HG03469 (cell line): Measurements from ENCODE around the gene ASTN1.
"Not testable (repeated sequence)": the region's sequence is repeated elsewhere in the genome, so short reads cannot be mapped to it uniquely, and the experiment has no call there.

Experiments used
- ATAC-seq: cut with Tn5 transposase; IDR thresholded peaks from one replicate; pipeline ENCODE4 v1.9.1; 2021; ENCODE audit warnings: mild to moderate bottlenecking, moderate library complexity, moderate number of reproducible peaks; ENCODE audit not compliant: unreplicated experiment

Gene ASTN1

DNA sequence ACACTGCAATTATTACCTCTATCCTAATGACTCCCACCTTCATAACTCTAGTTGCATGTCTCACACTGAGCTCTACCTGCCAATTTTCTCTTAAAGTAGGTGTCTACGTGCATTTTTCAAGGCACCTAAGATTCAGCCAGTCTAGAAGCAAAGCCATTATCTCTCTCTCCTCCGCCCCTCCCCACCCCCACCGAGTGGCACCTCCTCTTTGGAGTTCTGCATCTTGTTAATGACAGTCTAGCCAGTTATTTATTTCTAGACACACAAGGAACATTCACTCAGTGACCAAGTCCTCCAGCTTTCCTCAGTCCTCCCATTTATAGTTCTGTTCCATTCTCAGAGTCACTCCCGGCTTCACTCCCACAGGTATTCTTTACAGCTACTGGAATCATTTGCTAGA is 47.6 kb downstream of the ASTN1 start:
- ATAC-seq: no peak

GRCh38 chr1:177106614-177107365 is 57.7 kb downstream of the ASTN1 start:
- no peak for ATAC-seq

GRCh38 chr1:177106196-177106595 is 58.3 kb downstream of the ASTN1 start:
- no peak for ATAC-seq

DNA sequence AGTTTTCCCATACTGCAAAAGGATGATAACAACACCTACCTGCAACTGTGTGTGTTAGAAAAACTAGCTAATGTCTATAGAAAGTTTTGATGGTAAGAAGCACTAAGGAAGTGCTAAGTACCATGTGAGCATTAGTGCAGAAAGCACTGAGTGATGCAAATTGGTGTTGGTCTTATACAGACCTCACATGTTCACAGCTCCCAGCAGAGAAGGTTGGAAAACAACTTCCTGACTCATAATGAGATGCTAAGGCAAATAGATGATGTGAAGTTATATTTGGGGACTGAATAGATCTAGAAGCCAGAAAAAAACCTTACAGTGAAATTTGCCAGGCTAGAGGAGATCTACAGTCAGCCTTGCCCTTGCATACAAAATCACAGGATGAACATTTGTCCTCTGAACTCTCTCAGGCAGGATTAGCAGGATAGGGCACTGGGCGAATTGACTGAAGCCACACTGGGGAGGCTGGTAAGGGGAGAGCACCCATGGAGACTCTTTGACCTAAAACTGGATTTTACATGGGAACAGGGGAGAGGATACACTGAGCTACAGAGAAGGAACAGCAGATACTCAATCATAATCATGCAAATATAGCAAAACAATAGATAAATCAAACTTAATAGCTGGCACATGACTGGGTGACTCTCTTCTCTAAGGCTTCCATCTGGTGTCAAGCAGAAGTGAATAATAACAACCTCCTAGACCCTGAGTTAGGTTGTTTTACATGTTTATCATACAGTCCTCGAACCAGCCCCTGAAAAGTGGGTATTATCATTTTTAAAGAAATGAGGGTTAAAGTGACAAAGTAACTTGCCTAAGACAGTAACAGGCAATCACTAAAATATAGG is 61.3 kb downstream of the ASTN1 start:
- ATAC-seq: no peak

- ATAC-seq: no peak
Measured at GRCh38 chr1:177092001-177092400, 72.5 kb downstream of the ASTN1 start.

GRCh38 chr1:177091040-177091439 is 73.5 kb downstream of the ASTN1 start:
- no peak for ATAC-seq

DNA sequence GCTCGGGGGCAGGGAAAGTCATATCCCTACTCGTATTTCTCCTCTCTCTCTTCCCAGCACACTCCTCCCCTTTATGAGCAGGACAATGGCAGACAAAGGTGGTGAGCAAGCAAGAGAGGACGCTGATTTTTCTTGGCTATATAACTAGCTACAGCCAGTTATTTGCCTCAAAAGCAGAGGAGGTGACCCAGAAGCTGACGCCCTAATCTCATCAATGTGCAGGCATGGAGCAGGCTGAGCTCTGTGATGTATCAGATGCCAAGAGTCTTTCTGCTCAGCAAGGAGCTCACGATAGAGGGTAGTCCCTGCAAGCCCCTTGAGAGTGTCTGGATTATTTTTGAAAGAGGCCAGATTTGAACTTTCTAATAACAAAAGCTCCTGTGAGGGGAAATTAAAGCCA is 75.5 kb downstream of the ASTN1 start:
- ATAC-seq: no peak

DNA sequence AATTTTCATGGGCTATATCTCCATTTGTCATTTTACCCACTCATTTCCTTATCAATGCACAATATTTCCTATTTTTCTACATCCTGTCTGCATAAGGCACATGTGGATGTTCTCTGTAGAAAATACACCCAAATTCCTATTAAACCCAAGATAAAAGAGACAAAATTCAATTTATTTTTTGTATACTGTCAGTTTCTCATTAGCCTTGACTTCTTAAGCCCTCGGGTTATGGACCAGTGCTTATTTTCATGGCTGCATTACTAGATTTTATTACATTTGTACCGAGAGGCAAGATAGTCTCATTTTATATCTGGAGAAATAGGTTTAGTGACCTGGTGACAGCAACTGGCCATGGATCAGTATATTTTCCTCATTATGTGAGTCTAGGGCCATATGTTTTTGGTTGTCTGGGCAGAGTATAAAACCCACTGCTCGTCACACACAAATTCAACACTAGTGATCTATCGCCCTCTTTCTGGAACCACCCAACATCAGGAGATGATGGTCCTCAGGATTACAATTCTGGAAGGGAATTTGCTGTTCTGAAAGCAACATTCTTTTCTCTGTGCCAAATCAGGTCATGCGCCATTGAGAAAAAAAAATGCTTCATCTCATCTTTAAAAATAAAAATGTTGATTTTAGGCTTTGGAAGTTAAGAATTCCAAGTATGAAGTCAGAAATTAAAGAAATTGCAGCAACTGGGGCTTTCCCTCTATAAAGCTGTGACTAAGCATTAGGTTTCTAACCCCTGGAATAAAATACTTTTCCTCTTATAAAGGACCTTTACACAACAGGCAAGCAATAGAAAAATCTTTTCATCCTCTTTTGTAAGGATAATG is 81.4 kb downstream of the ASTN1 start:
- ATAC-seq: no peak

GRCh38 chr1:177080564-177080963 is 83.9 kb downstream of the ASTN1 start:
- ATAC-seq: no peak

- no peak for ATAC-seq
Measured at GRCh38 chr1:177077734-177078499, 86.6 kb downstream of the ASTN1 start.

DNA sequence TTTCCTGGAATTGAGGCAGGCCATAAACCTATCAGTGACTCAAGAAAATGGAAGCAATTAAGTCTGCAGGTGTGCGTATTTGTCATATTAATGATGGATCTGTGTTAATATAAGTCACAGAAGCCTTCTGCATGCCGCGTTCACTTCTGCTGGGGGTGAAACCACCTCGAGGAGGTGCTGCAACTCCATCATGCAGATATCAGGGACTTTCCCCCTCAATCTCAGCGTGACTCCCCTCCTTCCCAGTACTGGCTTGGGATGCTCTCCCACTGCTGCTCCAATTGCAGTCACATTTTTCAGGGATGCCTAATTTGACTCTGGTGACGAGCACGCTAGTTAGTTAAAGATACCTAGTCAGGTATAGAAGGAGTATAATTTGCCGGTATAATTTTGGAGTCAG is 87.5 kb downstream of the ASTN1 start:
- no peak for ATAC-seq

DNA sequence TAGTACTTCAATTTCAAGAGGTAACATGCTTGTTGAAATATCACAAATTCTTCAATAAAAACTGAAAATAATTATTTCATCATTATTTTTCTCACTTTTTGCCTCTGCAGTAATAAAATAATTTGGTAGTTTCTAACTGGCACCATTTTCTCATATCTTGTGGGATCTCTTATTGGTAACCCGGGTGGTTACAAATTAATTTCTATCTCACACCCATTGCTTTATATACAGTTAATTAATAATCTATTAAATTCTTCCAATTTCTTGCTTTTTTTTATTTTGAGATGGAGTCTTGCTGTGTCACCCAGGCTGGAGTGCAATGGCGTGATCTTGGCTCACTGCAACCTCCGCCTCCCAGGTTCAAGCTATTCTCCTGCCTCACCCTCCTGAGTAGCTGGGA is 89.7 kb downstream of the ASTN1 start:
- ATAC-seq: not testable (repeated sequence)

- ATAC-seq: no peak
Measured at GRCh38 chr1:177069490-177069889, 95.0 kb downstream of the ASTN1 start.

- no peak for ATAC-seq
Measured at GRCh38 chr1:177067752-177068410, 96.6 kb downstream of the ASTN1 start.

DNA sequence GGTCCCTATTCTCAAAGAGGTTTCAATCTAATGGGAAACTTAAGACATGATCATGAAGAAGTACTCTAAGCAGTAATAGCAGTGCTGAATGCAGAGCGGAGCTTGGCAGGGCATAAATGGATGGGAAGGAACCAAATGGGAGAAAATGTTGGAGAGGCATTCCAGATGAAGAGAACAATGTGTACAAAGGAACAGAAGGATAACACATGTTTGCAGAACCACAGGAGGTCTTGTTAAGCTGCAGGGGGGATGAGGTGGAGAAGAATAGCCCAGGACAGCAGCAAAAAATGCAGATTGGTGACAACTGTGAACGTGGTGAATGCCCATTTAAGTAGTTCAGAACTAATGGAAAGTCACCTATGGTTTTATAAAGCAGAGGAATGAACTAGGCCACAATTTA is 99.1 kb downstream of the ASTN1 start:
- ATAC-seq: no peak

GRCh38 chr1:177063648-177064047 is 100.9 kb downstream of the ASTN1 start:
- ATAC-seq: no peak

GRCh38 chr1:177054542-177054941 is 110.0 kb downstream of the ASTN1 start:
- no peak for ATAC-seq

- no peak for ATAC-seq
Measured at GRCh38 chr1:177053648-177054047, 110.9 kb downstream of the ASTN1 start.

DNA sequence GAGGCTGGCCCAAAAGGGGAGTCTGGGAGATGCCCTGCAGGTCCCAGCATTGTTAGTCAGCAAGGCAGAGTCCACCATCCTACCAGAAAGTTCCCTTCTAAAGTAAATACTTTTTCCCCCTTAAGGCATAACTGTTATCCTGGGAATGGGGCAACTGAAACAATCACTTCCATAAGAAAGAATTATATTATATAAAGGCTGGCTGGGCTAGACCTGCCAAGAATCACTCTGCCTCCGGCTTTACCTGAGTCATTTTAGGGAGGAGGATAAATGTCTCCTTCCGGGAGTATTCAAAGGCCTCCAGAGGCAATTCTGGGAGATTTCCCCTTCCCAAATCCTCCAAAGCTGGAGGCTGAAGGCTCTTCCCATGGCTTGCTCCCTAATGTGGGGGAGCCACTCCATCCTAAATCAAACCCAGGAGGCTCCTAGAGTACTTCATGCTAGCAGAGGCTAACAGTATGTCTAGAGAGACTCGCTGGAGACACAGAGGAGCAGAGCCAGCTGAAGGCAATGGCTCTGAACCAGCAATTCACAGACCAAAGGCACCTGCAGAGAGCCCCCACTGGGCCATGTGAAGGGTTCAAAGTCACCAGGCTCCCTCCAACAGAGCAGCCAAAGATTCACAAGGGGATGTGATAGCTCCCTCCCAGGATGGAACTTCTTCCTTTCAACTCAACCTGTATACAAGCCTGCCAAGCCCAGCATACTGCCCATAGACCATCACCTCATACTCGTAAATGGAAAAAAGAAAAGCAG is 116.0 kb downstream of the ASTN1 start:
- no peak for ATAC-seq
